Liver (tissue), 9 donors: ENCODE data around the gene STX5. TPM values are rescaled to one million over a fixed set of nuclear protein-coding genes. Genes with fewer than 3 reads are reported as not detected.

Source experiments
- DNase-seq: peaks from one replicate; pipeline ENCODE4 v3.0.0-alpha.2; 2017; ENCODE audit warnings: low spot score
- H3K27ac ChIP-seq, 2 donors: one replicate each; pipeline ENCODE4 v1.7.0; 2013; ENCODE audit warnings: inconsistent platforms in 2 of 2, low read length in 2 of 2, control low read depth in 1 of 2, low read depth in 1 of 2, mild to moderate bottlenecking in 1 of 2
- H3K27me3 ChIP-seq, 4 donors: one replicate each; pipeline versions ENCODE4 v1.6.1 to v1.7.0; 2013; ENCODE audit warnings: low read length in 3 of 4, inconsistent platforms in 1 of 4, mild to moderate bottlenecking in 1 of 4, moderate library complexity in 1 of 4; ENCODE audit not compliant: control insufficient read depth in 4 of 4, insufficient read depth in 4 of 4
- H3K36me3 ChIP-seq, 4 donors: one replicate each; pipeline versions ENCODE4 v1.6.1 to v1.7.0; 2013; ENCODE audit warnings: low read length in 3 of 4, mild to moderate bottlenecking in 3 of 4, low read depth in 1 of 4, moderate library complexity in 1 of 4; ENCODE audit not compliant: control insufficient read depth in 4 of 4, insufficient read depth in 3 of 4
- H3K4me1 ChIP-seq, 4 donors: one replicate each; pipeline versions ENCODE4 v1.6.1 to v1.7.0; 2013; ENCODE audit warnings: low read length in 3 of 4, mild to moderate bottlenecking in 3 of 4, moderate library complexity in 1 of 4; ENCODE audit not compliant: control insufficient read depth in 4 of 4, insufficient read depth in 4 of 4
- H3K4me3 ChIP-seq, 3 donors: one replicate each; pipeline versions ENCODE4 v1.6.1 to v1.7.0; 2013; ENCODE audit warnings: low read length in 3 of 3, control low read depth in 1 of 3, low read depth in 1 of 3, mild to moderate bottlenecking in 1 of 3
- H3K9ac ChIP-seq, 2 donors: one replicate each; pipeline ENCODE4 v1.7.0; 2013; ENCODE audit warnings: low read length in 2 of 2, mild to moderate bottlenecking in 2 of 2, moderate library complexity in 2 of 2, control low read depth in 1 of 2, low read depth in 1 of 2
- H3K9me3 ChIP-seq, 4 donors: one replicate each; pipeline versions ENCODE4 v1.6.1 to v1.7.0; 2013; ENCODE audit warnings: low read length in 3 of 4; ENCODE audit not compliant: control insufficient read depth in 4 of 4
- EGR1 ChIP-seq, 2 donors: IDR thresholded peaks; 2 replicates each; pipeline ENCODE4 v1.6.1; 2016 to 2018; ENCODE audit warnings: antibody characterized with exemption in 2 of 2, low read depth in 2 of 2
- FOXA1 ChIP-seq: IDR thresholded peaks from 2 replicates; pipeline ENCODE4 v1.6.1; 2016; ENCODE audit warnings: antibody characterized with exemption
- GABPA ChIP-seq, 2 donors: IDR thresholded peaks in 1 of 2; conservative IDR thresholded peaks in 1 of 2; 2 replicates each; pipeline ENCODE4 v1.6.1; 2016; ENCODE audit warnings: antibody characterized with exemption in 2 of 2, mild to moderate bottlenecking in 1 of 2, moderate library complexity in 1 of 2
- HNF4A ChIP-seq, 2 donors: conservative IDR thresholded peaks; 2 replicates each; pipeline ENCODE4 v1.6.1; 2016; ENCODE audit warnings: antibody characterized with exemption in 2 of 2, mild to moderate bottlenecking in 2 of 2
- HNF4G ChIP-seq: IDR thresholded peaks from 2 replicates; pipeline ENCODE4 v1.6.1; 2016; ENCODE audit warnings: antibody characterized with exemption
- RXRA ChIP-seq, 2 donors: IDR thresholded peaks; 2 replicates each; pipeline ENCODE4 v1.6.1; 2017 to 2018; ENCODE audit warnings: antibody characterized with exemption in 2 of 2, mild to moderate bottlenecking in 1 of 2
- SP1 ChIP-seq: IDR thresholded peaks from 2 replicates; pipeline ENCODE4 v1.6.1; 2018; ENCODE audit warnings: antibody characterized with exemption, mild to moderate bottlenecking
- TAF1 ChIP-seq: conservative IDR thresholded peaks from 2 replicates; pipeline ENCODE4 v1.6.1; 2016; ENCODE audit warnings: antibody characterized with exemption, mild to moderate bottlenecking
- WGBS: extraction: QIAGEN DNeasy Blood & Tissue Kit; methylation state at CpG from one replicate; pipeline ENCODE4 v1.1.7; 2013; 5-methylcytosine and 5-hydroxymethylcytosine counted together
- polyA plus RNA-seq, 2 donors: library from polyadenylated mRNA; stranded (reverse) in 1 of 2; unstranded in 1 of 2; fragments of 200-250 nt in 1 of 2; fragments of >200 nt in 1 of 2; fragmentation: Nextera tagmentation in 1 of 2; extraction: Ambion mirVana in 1 of 2; gene quantifications; one replicate each; pipeline versions ENCODE4 v1.2.1 to v1.2.3, GENCODE V29; 2013 to 2015
- total RNA-seq, 2 donors: library from RNA; depleted of rRNA; stranded (reverse); fragments of >200 nt; gene quantifications; one replicate each; pipeline ENCODE4 v1.2.3, GENCODE V29; 2014
- TF ChIP-seq, protein P1 (sequence below): IDR thresholded peaks from 2 replicates; pipeline ENCODE4 v1.6.1; 2016; ENCODE audit warnings: antibody characterized with exemption
- TF ChIP-seq, protein P2 (sequence below): fragments of 150-350 bp; IDR thresholded peaks from 2 replicates; pipeline ENCODE4 v1.5.1; 2017; ENCODE audit warnings: improper control_type of control experiment, low read depth, low read length; ENCODE audit not compliant: missing input control
- TF ChIP-seq, protein P3 (sequence below): IDR thresholded peaks from 2 replicates; pipeline ENCODE4 v1.6.1; 2016; ENCODE audit warnings: antibody characterized with exemption, mild to moderate bottlenecking
- donor health status: healthy.
- donor health status: healthy.
- donor health status: healthy.
- donor health status: healthy.
- donor health status: healthy.

The STX5 gene, protein sequence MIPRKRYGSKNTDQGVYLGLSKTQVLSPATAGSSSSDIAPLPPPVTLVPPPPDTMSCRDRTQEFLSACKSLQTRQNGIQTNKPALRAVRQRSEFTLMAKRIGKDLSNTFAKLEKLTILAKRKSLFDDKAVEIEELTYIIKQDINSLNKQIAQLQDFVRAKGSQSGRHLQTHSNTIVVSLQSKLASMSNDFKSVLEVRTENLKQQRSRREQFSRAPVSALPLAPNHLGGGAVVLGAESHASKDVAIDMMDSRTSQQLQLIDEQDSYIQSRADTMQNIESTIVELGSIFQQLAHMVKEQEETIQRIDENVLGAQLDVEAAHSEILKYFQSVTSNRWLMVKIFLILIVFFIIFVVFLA
- total RNA-seq (10 to 100 TPM; 22.4 to 34.1 TPM), polyA plus RNA-seq (10 to 100 TPM; 13.6 to 29.8 TPM)

DNA sequence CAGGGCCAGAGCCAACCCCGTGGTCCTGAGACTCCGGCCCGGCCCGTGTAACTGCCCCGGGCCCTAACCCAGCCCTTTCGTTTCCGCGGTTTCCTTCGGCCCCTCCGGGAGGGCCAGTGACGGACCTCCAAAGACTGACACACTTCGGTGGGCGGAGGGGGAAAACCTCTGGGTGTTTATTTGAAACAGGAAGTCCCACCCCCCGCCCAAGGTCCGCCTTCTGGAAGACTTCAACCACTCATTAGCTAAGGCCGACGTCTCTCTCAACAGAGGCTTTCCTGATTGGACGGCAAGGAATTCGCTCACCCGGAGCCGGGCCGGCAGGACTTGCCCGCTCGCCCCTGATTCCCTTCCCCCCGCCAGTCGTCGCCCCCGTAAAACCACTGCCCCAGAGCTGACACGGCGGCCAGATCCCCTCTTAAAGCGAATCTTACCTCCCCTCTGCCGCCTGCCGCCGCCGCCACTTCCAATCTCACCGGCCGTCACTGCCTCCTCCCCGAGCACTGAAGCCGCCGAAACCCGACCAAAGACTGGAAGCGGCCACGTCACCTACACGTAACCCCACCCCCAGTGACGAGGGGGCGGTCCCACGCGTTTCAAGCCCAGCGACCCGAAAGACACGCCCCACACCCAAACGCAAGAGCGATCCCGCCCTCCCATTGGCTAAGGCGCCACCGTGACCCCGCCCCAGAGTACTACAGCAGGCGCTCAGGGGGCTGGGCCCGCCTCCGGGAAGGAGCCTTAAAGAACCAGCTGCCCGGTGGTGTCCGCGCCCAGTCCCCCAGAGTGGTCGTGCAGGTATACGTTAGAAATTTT lies at the start of gene STX5:
STX5 (minus strand) TSS at position 532 of the 816 bp plus-strand sequence. CDS start 808 bp downstream, outside the sequence.
- under 1% methylated on average over 65 of the region's 65 CpGs for whole genome bisulfite sequencing
- H3K9ac ChIP-seq = peak within 1 kb of the TSS; percentile 80 to 86
- peaks cover 6 to 40% (median 20%) of the 10 kb centered on the region in 4 donors for H3K36me3 ChIP-seq
- H3K27ac ChIP-seq = peak within 1 kb of the TSS; percentile 95 to 97
- no peaks in the 10 kb centered on the region for H3K9me3 ChIP-seq
- H3K27me3 ChIP-seq = no peaks in the 10 kb centered on the region
- TF ChIP-seq GABPA (IDR thresholded peaks at IDR 0.05 in 1 of 2, conservative IDR thresholded peaks at IDR 0.05 in 1 of 2) = peak; percentile 87 to 94
- peak; percentile 88 for TF ChIP-seq SP1
- no peak for TF ChIP-seq FOXA1
- TF ChIP-seq HNF4G = no peak
- TF ChIP-seq, protein P1, sequence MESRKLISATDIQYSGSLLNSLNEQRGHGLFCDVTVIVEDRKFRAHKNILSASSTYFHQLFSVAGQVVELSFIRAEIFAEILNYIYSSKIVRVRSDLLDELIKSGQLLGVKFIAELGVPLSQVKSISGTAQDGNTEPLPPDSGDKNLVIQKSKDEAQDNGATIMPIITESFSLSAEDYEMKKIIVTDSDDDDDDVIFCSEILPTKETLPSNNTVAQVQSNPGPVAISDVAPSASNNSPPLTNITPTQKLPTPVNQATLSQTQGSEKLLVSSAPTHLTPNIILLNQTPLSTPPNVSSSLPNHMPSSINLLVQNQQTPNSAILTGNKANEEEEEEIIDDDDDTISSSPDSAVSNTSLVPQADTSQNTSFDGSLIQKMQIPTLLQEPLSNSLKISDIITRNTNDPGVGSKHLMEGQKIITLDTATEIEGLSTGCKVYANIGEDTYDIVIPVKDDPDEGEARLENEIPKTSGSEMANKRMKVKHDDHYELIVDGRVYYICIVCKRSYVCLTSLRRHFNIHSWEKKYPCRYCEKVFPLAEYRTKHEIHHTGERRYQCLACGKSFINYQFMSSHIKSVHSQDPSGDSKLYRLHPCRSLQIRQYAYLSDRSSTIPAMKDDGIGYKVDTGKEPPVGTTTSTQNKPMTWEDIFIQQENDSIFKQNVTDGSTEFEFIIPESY = peak; percentile 53
- TF ChIP-seq, protein P2, sequence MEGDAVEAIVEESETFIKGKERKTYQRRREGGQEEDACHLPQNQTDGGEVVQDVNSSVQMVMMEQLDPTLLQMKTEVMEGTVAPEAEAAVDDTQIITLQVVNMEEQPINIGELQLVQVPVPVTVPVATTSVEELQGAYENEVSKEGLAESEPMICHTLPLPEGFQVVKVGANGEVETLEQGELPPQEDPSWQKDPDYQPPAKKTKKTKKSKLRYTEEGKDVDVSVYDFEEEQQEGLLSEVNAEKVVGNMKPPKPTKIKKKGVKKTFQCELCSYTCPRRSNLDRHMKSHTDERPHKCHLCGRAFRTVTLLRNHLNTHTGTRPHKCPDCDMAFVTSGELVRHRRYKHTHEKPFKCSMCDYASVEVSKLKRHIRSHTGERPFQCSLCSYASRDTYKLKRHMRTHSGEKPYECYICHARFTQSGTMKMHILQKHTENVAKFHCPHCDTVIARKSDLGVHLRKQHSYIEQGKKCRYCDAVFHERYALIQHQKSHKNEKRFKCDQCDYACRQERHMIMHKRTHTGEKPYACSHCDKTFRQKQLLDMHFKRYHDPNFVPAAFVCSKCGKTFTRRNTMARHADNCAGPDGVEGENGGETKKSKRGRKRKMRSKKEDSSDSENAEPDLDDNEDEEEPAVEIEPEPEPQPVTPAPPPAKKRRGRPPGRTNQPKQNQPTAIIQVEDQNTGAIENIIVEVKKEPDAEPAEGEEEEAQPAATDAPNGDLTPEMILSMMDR = no peak
- TF ChIP-seq TAF1 = peak; percentile 82
- TF ChIP-seq, protein P3, sequence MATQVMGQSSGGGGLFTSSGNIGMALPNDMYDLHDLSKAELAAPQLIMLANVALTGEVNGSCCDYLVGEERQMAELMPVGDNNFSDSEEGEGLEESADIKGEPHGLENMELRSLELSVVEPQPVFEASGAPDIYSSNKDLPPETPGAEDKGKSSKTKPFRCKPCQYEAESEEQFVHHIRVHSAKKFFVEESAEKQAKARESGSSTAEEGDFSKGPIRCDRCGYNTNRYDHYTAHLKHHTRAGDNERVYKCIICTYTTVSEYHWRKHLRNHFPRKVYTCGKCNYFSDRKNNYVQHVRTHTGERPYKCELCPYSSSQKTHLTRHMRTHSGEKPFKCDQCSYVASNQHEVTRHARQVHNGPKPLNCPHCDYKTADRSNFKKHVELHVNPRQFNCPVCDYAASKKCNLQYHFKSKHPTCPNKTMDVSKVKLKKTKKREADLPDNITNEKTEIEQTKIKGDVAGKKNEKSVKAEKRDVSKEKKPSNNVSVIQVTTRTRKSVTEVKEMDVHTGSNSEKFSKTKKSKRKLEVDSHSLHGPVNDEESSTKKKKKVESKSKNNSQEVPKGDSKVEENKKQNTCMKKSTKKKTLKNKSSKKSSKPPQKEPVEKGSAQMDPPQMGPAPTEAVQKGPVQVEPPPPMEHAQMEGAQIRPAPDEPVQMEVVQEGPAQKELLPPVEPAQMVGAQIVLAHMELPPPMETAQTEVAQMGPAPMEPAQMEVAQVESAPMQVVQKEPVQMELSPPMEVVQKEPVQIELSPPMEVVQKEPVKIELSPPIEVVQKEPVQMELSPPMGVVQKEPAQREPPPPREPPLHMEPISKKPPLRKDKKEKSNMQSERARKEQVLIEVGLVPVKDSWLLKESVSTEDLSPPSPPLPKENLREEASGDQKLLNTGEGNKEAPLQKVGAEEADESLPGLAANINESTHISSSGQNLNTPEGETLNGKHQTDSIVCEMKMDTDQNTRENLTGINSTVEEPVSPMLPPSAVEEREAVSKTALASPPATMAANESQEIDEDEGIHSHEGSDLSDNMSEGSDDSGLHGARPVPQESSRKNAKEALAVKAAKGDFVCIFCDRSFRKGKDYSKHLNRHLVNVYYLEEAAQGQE = peak; percentile 84
- peak in 1 of 2 donors; percentile 30 for TF ChIP-seq RXRA (IDR thresholded peaks at IDR 0.05)
- peak in 1 of 2 donors; percentile 19 for TF ChIP-seq EGR1 (IDR thresholded peaks at IDR 0.05; ENCODE audit: low read depth in 2 of 2)
- TF ChIP-seq HNF4A (conservative IDR thresholded peaks at IDR 0.05) = peak in 1 of 2 donors; percentile 7
- H3K4me1 ChIP-seq = peaks cover 2 to 33% (median 27%) of the 10 kb centered on the region in 4 donors
- H3K4me3 ChIP-seq = peak within 1 kb of the TSS; percentile 89 to 97 (median 92)
- peak; percentile 100 for DNase-seq
